NCI-H2029 (cell line): Measurements from ENCODE around the gene ITGB7.

Experiments used
- DNase-seq: peaks from one replicate; lab custom pipeline; 2025; lab: John Stamatoyannopoulos, UW

Gene ITGB7

GRCh38 chr12:53145383-53146260, 61.4 kb downstream of the ITGB7 start:
- no peak for DNase-seq

GRCh38 chr12:53143355-53143754, 63.7 kb downstream of the ITGB7 start:
- DNase-seq, result no peak
